Loucy (cell line): Measurements from ENCODE around the gene SAPCD1.

Source experiments
- H2AFZ ChIP-seq: fragments of 200-600 bp; sonication (generic); 2 replicates; pipeline ENCODE4 v1.6.0; 2016; ENCODE audit warnings: antibody characterized with exemption, mild to moderate bottlenecking, low read length, moderate library complexity
- H3F3A ChIP-seq: fragments of 200-600 bp; 2 replicates; pipeline ENCODE4 v1.6.0; 2016; ENCODE audit warnings: antibody characterized with exemption, low read depth, mild to moderate bottlenecking
- H3K27me3 ChIP-seq: fragments of 200-600 bp; sonication (generic); 2 replicates; pipeline ENCODE4 v1.6.1; 2014; ENCODE audit warnings: low read length, mild to moderate bottlenecking; ENCODE audit not compliant: insufficient read depth, poor library complexity, severe bottlenecking
- H3K36me3 ChIP-seq: fragments of 200-600 bp; sonication (generic); 2 replicates; pipeline ENCODE4 v1.6.1; 2016; ENCODE audit warnings: low read length; ENCODE audit not compliant: insufficient read depth
- H3K4me1 ChIP-seq: fragments of 200-600 bp; sonication (generic); 2 replicates; pipeline ENCODE4 v1.5.1; 2014; ENCODE audit warnings: low read length, mild to moderate bottlenecking; ENCODE audit not compliant: insufficient read depth, poor library complexity, severe bottlenecking
- H3K4me2 ChIP-seq: fragments of 200-600 bp; sonication (generic); 2 replicates; pipeline ENCODE4 v1.6.0; 2014; ENCODE audit warnings: antibody characterized with exemption, low read length, low read depth, mild to moderate bottlenecking; ENCODE audit not compliant: poor library complexity, severe bottlenecking
- H3K4me3 ChIP-seq: fragments of 200-600 bp; sonication (generic); 2 replicates; pipeline ENCODE4 v1.5.1; 2014; ENCODE audit warnings: low read length, mild to moderate bottlenecking, mixed read lengths; ENCODE audit not compliant: poor library complexity, severe bottlenecking
- H3K79me2 ChIP-seq: fragments of 200-600 bp; sonication (generic); 2 replicates; pipeline ENCODE4 v1.6.1; 2014; ENCODE audit warnings: low read length; ENCODE audit not compliant: insufficient read depth
- H3K9ac ChIP-seq: fragments of 200-600 bp; sonication (generic); 2 replicates; pipeline ENCODE4 v1.6.0; 2014; ENCODE audit warnings: mild to moderate bottlenecking, low read depth, low read length, moderate library complexity; ENCODE audit not compliant: poor library complexity, severe bottlenecking
- H3K9me2 ChIP-seq: fragments of 200-600 bp; sonication (generic); replicated peaks from 2 replicates; pipeline ENCODE4 v1.6.1; 2016; ENCODE audit warnings: low read depth, low read length, mixed read lengths
- H3K9me3 ChIP-seq: fragments of 200-600 bp; sonication (generic); 2 replicates; pipeline ENCODE4 v1.6.1; 2014; ENCODE audit warnings: mild to moderate bottlenecking, antibody characterized with exemption, low read length, low read depth; ENCODE audit not compliant: insufficient read depth
- H4K20me1 ChIP-seq: fragments of 200-600 bp; sonication (generic); 2 replicates; pipeline ENCODE4 v1.6.0; 2014; ENCODE audit warnings: antibody characterized with exemption, low read length, mild to moderate bottlenecking; ENCODE audit not compliant: insufficient read depth, poor library complexity, severe bottlenecking
- CTCF ChIP-seq: fragments of 200-600 bp; sonication (generic); conservative IDR thresholded peaks from 2 replicates; pipeline ENCODE4 v1.5.1; 2014; ENCODE audit warnings: mild to moderate bottlenecking, antibody characterized with exemption, low read length
- EZH2phosphoT487 ChIP-seq: fragments of 200-600 bp; IDR thresholded peaks from 2 replicates; pipeline ENCODE4 v1.6.1; 2018; ENCODE audit warnings: antibody characterized with exemption, mild to moderate bottlenecking, moderate library complexity, borderline replicate concordance

The SAPCD1 gene

GRCh38 chr6:31760790-31761189 lies 1.7 kb upstream of the SAPCD1 start:
- Histone ChIP-seq H3K9ac (no peak overlapping the region), H3K79me2 (no peaks in the 10 kb centered on the region), H3K4me2 (no peak overlapping the region), H3K27me3 (no peaks in the 10 kb centered on the region), H3K9me2 (no peaks in the 10 kb centered on the region), H3F3A (no peaks in the 10 kb centered on the region), H3K4me1 (peaks cover 12% of the 10 kb centered on the region), H3K4me3 (no peak overlapping the region), H3K9me3 (no peaks in the 10 kb centered on the region), H3K36me3 (no peaks in the 10 kb centered on the region; the same call in 1 of the 2 replicates), H2AFZ (no peak overlapping the region), H4K20me1 (no peaks in the 10 kb centered on the region)
- TF ChIP-seq CTCF (no peak), EZH2phosphoT487 (no peak)

- Histone ChIP-seq H3F3A (no peaks in the 10 kb centered on the region), H3K79me2 (no peaks in the 10 kb centered on the region), H3K36me3 (no peaks in the 10 kb centered on the region; the same call in 1 of the 2 replicates), H3K4me1 (peaks cover 12% of the 10 kb centered on the region), H3K4me3 (no peak overlapping the region), H3K9me2 (no peaks in the 10 kb centered on the region), H3K9me3 (no peaks in the 10 kb centered on the region), H3K9ac (no peak overlapping the region), H2AFZ (no peak overlapping the region), H3K4me2 (no peak overlapping the region), H3K27me3 (no peaks in the 10 kb centered on the region), H4K20me1 (no peaks in the 10 kb centered on the region)
- TF ChIP-seq EZH2phosphoT487, result no peak
- TF ChIP-seq CTCF, result no peak
These were observed 1.1 kb upstream of the SAPCD1 start for GRCh38 chr6:31761343-31761742.

GRCh38 chr6:31762878-31763618 lies 592 bp downstream of the SAPCD1 start:
- TF ChIP-seq EZH2phosphoT487, result no peak
- TF ChIP-seq CTCF, result no peak
- Histone ChIP-seq H3K36me3 (no peaks in the 10 kb centered on the region; the same call in 1 of the 2 replicates), H3K4me3 (no peak overlapping the region), H3K27me3 (no peaks in the 10 kb centered on the region), H4K20me1 (no peaks in the 10 kb centered on the region), H3K79me2 (no peaks in the 10 kb centered on the region), H3K4me2 (no peak overlapping the region), H2AFZ (no peak overlapping the region), H3K9me3 (no peaks in the 10 kb centered on the region), H3K9me2 (no peaks in the 10 kb centered on the region), H3K9ac (no peak overlapping the region), H3K4me1 (peaks cover 12% of the 10 kb centered on the region), H3F3A (no peaks in the 10 kb centered on the region)
